ENCODE results near the gene TAF1C.

GRCh38 chr16:84225126-84225525, 38.3 kb upstream of the TAF1C start:
- no peak for TF ChIP-seq CTCF (IDR thresholded peaks at IDR 0.05)
- TF ChIP-seq POLR2A (IDR thresholded peaks at IDR 0.05), result no peak
